HG02623 (cell line): ENCODE measurements around the gene PRSS2.
"Not testable (repeated sequence)": the region's sequence is repeated elsewhere in the genome, so short reads cannot be mapped to it uniquely, and the experiment has no call there.

ENCODE experiments used
- ATAC-seq: cut with Tn5 transposase; IDR thresholded peaks from one replicate; pipeline ENCODE4 v1.9.1; 2021; ENCODE audit warnings: moderate library complexity; ENCODE audit not compliant: unreplicated experiment

Gene PRSS2

GRCh38 chr7:142770661-142771352, at the start of gene PRSS2:
Gene PRSS2 (plus strand): TSS chr7:142770970. CDS start chr7:142770983, 13 bp downstream.
- peak; percentile 11 for ATAC-seq

GRCh38 chr7:142720986-142721385, 49.8 kb upstream of the PRSS2 start:
- no peak for ATAC-seq

- no peak for ATAC-seq
Observed at GRCh38 chr7:142722248-142722794, 48.4 kb upstream of the PRSS2 start.

- ATAC-seq: no peak
Observed at GRCh38 chr7:142733271-142733670, 37.5 kb upstream of the PRSS2 start.

GRCh38 chr7:142739923-142740492, 30.8 kb upstream of the PRSS2 start:
- peak; percentile 99 for ATAC-seq

GRCh38 chr7:142740786-142741185, 30.0 kb upstream of the PRSS2 start:
- ATAC-seq: no peak

GRCh38 chr7:142741932-142742331, 28.8 kb upstream of the PRSS2 start:
- not testable (repeated sequence) for ATAC-seq

GRCh38 chr7:142745091-142745635, 25.6 kb upstream of the PRSS2 start:
- ATAC-seq: no peak

GRCh38 chr7:142745745-142746144, 25.0 kb upstream of the PRSS2 start:
- no peak for ATAC-seq

- ATAC-seq: no peak
Observed at GRCh38 chr7:142746264-142746663, 24.5 kb upstream of the PRSS2 start.

GRCh38 chr7:142748410-142748809, 22.4 kb upstream of the PRSS2 start:
- ATAC-seq: not testable (repeated sequence)

GRCh38 chr7:142749218-142749993, 21.4 kb upstream of the PRSS2 start, which contains the start of gene PRSS1:
Gene PRSS1 (plus strand): TSS chr7:142749472. CDS start chr7:142749485, 13 bp downstream.
- no peak for ATAC-seq

GRCh38 chr7:142750321-142750938, 20.3 kb upstream of the PRSS2 start:
- no peak for ATAC-seq

GRCh38 chr7:142751526-142752175, 19.1 kb upstream of the PRSS2 start:
- ATAC-seq: not testable (repeated sequence)

- no peak for ATAC-seq
Observed at GRCh38 chr7:142752376-142753225, 18.2 kb upstream of the PRSS2 start.

- no peak for ATAC-seq
Observed at GRCh38 chr7:142753366-142753765, 17.4 kb upstream of the PRSS2 start.

GRCh38 chr7:142753925-142754491, 16.8 kb upstream of the PRSS2 start:
- ATAC-seq: not testable (repeated sequence)

- no peak for ATAC-seq
Observed at GRCh38 chr7:142754681-142755575, 15.8 kb upstream of the PRSS2 start.
